GM06990 (cell line): ENCODE data around the gene FKBP15.
"Not testable (repeated sequence)": the region's sequence is repeated elsewhere in the genome, so short reads cannot be mapped to it uniquely, and the experiment has no call there.

ENCODE experiments used
- DNase-seq: peaks from one replicate; pipeline ENCODE4 v3.0.0-alpha.2; 2011; ENCODE audit not compliant: insufficient read length; ENCODE audit errors: extremely low read depth
- H3K27me3 ChIP-seq: replicated peaks from 2 replicates; pipeline ENCODE4 v1.6.0; 2011; ENCODE audit warnings: low read length; ENCODE audit not compliant: control insufficient read depth, insufficient read depth
- H3K36me3 ChIP-seq: 2 replicates; pipeline ENCODE4 v1.5.1; 2011; ENCODE audit warnings: low read length; ENCODE audit not compliant: control insufficient read depth, insufficient read depth
- H3K4me3 ChIP-seq: replicated peaks from 2 replicates; pipeline ENCODE4 v1.5.1; 2011; ENCODE audit warnings: low read depth, mild to moderate bottlenecking, control low read depth, low read length
- TF ChIP-seq, protein P1 (sequence below): IDR thresholded peaks from 2 replicates; pipeline ENCODE4 v1.5.1; 2011; ENCODE audit warnings: low read length, control low read depth, mild to moderate bottlenecking, inconsistent platforms; ENCODE audit not compliant: insufficient read depth, poor library complexity, severe bottlenecking

Gene FKBP15

DNA sequence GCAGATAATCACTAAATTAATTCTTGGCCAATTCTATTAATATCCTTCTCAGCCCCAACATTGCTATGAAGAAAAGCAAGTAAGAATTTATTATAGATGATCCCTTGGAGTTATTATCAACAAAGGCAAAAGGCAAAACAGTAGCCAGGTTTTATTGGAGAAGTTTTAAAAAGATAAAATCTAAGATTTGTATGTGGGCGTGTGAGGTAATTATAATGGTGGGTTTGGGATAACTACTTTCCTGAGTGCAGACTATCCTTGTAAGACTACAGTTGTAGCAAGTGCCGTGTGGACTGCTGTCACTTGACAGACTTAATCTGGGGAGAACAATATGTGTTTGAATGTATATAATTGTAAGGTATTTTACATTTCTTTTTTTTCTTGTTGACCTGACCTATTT lies 23.5 kb upstream of the FKBP15 start:
- Histone ChIP-seq H3K4me3 (no peak overlapping the region), H3K27me3 (no peaks in the 10 kb centered on the region), H3K36me3 (no peaks in the 10 kb centered on the region)
- no peak for DNase-seq
- TF ChIP-seq, protein P1, sequence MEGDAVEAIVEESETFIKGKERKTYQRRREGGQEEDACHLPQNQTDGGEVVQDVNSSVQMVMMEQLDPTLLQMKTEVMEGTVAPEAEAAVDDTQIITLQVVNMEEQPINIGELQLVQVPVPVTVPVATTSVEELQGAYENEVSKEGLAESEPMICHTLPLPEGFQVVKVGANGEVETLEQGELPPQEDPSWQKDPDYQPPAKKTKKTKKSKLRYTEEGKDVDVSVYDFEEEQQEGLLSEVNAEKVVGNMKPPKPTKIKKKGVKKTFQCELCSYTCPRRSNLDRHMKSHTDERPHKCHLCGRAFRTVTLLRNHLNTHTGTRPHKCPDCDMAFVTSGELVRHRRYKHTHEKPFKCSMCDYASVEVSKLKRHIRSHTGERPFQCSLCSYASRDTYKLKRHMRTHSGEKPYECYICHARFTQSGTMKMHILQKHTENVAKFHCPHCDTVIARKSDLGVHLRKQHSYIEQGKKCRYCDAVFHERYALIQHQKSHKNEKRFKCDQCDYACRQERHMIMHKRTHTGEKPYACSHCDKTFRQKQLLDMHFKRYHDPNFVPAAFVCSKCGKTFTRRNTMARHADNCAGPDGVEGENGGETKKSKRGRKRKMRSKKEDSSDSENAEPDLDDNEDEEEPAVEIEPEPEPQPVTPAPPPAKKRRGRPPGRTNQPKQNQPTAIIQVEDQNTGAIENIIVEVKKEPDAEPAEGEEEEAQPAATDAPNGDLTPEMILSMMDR: no peak

DNA sequence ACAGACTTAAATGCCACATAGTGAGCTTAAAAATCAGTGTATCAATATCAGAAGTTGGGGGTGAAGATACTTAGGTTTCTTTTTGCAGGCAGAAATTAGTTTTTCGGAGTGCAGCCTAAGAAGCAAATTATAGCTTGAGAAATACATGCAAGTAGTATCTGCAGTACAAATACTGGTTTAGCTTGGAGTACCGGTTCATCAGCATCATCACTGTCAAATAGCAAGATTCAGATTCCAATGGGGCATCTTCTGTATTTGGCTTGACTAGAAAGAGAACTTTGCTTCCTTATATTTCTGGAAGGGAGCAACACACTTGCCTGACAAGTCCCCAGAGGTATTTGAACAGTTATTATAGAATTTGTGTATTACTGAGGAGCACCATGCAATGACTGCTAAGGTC lies 20.1 kb upstream of the FKBP15 start:
- H3K27me3 ChIP-seq: no peaks in the 10 kb centered on the region
- DNase-seq: no peak
- TF ChIP-seq, protein P1: no peak
- no peak overlapping the region for H3K4me3 ChIP-seq
- H3K36me3 ChIP-seq: no peaks in the 10 kb centered on the region

DNA sequence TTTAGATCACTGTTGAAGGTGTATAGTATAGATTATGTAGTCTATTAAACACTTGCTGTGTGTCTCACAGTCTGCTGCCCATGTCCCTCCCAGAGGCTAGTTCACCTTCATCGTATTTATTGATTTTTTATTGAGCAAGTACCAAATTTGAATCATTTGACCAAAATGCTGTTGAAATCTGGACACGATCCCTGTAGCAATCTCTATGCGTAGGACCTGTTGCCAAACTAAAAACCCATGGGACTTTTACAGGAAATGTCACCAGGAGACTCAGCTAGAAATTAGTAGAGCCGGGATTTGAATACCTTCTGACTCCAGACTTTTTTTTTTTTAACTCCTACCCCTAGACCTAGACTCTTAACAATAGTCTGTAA lies 17.8 kb upstream of the FKBP15 start:
- Histone ChIP-seq H3K4me3 (no peak overlapping the region), H3K27me3 (no peaks in the 10 kb centered on the region), H3K36me3 (no peaks in the 10 kb centered on the region)
- TF ChIP-seq, protein P1: no peak
- no peak for DNase-seq

DNA sequence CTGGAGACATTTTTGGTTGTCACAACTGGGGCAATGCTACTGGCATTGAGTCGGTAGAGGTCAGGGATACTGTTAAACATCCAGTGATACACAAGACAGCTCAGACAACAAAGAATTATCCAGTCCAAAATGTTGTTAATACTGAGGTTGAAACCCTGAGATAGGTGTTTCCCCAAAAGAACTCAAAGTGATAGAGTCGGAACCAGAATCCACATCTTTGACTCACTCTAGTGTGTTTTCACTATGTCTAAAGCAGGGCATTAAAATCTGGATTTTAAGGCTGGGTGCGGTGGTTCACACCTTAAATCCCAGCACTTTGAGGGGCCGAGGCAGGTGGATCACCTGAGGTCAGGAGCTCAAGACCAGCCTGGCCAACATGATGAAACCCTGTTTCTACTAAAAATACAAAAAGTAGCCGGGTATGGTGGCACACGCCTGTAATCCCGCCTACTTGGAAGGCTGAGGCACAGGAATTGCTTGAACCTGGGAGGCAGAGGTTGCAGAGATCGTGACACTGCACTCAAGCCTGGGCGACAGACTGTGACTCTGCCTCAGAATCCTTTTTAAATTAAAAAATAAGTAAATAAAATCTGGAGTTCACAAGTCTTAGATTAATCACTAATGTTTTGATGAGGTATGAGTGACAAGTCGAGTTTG lies 17.3 kb upstream of the FKBP15 start:
- TF ChIP-seq, protein P1: no peak
- no peaks in the 10 kb centered on the region for H3K27me3 ChIP-seq
- DNase-seq: no peak
- no peaks in the 10 kb centered on the region for H3K36me3 ChIP-seq
- no peak overlapping the region for H3K4me3 ChIP-seq

DNA sequence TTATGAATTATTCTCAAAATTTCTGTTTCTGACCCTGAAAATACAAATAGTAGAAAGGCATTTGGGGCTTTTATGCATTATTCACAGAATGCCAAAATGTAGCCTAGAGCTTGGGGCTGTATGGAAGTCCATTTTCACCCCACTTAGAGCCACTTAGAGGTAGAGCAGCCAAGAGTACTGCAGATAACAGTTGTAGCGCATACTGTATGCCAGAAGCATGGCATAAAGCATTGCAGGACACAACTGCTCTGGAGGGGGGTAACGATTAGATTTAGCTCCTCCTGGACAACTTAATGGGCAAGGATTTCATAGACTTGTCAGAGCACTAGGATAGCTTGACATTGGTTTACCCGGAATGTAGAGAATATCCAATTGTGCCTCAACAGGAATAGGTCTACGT lies 15.9 kb upstream of the FKBP15 start:
- H3K4me3 ChIP-seq: no peak overlapping the region
- no peak for DNase-seq
- TF ChIP-seq, protein P1: no peak
- H3K27me3 ChIP-seq: no peaks in the 10 kb centered on the region
- H3K36me3 ChIP-seq: no peaks in the 10 kb centered on the region

DNA sequence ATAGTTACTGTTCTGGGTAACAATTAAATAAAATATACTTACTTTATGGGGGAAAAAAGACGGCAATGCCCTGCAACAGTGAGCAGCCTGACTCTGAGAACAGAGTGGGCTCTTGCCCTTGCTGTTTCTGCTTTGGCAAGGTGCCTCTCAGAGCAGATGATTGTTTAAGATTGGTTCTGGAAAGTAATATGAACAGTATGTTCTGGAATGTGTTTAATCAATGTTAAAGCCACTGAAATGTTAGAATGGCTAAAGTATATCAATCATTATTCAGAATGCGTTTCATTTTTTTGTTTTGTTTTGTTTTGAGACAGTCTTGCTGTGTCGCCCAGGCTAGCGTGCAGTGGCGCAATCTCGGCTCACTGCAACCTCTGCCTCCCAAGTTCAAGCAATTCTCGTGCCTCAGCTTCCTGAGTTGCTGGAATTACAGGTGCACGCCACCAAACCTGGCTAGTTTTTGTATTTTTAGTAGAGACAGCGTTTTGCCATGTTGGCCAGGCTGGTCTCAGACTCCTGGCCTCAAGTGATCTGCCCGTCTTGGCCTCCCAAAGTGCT lies 14.7 kb upstream of the FKBP15 start:
- H3K27me3 ChIP-seq, DNase-seq, H3K36me3 ChIP-seq, H3K4me3 ChIP-seq: not testable (repeated sequence)
